Neural crest cell (in vitro differentiated cells): Measurements from ENCODE around the gene ASMTL. TPM values are rescaled to one million over a fixed set of nuclear protein-coding genes. Genes with fewer than 3 reads are reported as not detected.

ENCODE experiments used
- DNase-seq: peaks from one replicate; pipeline ENCODE4 v3.0.0; 2021; ENCODE audit warnings: low read depth, mixed read lengths, low spot score
- H3K27ac Mint-ChIP-seq: one replicate; pipeline ENCODE4 v1.8.0; 2021; ENCODE audit warnings: mild to moderate bottlenecking, mixed read lengths; ENCODE audit not compliant: unreplicated experiment
- H3K27me3 Mint-ChIP-seq: 2 replicates; pipeline ENCODE4 v1.8.0; 2021; ENCODE audit warnings: low read depth, mild to moderate bottlenecking, mixed read lengths
- H3K36me3 Mint-ChIP-seq: 2 replicates; pipeline ENCODE4 v1.8.0; 2021; ENCODE audit warnings: low read depth, mild to moderate bottlenecking, mixed read lengths
- H3K4me1 Mint-ChIP-seq: 2 replicates; pipeline ENCODE4 v1.8.0; 2021; ENCODE audit warnings: mixed read lengths
- H3K4me3 Mint-ChIP-seq: one replicate; pipeline ENCODE4 v1.8.0; 2021; ENCODE audit warnings: mild to moderate bottlenecking, mixed read lengths
- H3K9me3 Mint-ChIP-seq: 2 replicates; pipeline ENCODE4 v1.8.0; 2021; ENCODE audit warnings: mixed read lengths
- total RNA-seq: library from RNA; stranded (reverse); gene quantifications from 2 replicates; pipeline ENCODE4 v1.2.1, GENCODE V29; 2021
- TF ChIP-seq, protein P1 (sequence below): fragments of 200-600 bp; sonication (generic); conservative IDR thresholded peaks from 2 replicates; pipeline ENCODE4 v1.5.0; 2021; ENCODE audit warnings: antibody characterized with exemption, mild to moderate bottlenecking

ASMTL gene
- total RNA-seq, 1 donor from 2014 or later = 37.4 TPM

DNA sequence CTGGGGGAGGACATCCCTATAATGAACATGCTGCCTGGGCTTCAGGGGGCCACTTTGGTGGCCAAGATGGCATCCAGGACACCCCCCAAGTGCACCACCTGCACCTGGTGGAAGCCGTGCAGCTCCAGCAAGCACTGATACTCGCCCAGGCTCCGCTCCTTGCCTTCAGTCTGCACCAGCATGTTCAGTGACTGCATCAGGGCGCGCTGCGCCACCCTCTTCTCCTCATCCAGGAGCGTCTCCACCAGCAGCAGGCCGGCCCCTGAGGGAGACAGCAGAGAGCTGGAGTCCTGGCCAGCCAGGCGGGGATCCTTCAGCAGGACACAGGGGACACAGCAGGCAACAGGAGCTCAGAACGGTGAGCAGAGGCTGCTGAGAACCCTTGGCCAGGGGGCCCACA, 49.5 kb downstream of the ASMTL start:
- no peaks in the 10 kb centered on the region for H3K27me3 Mint-ChIP-seq
- H3K27ac Mint-ChIP-seq = no peak overlapping the region
- H3K4me3 Mint-ChIP-seq = no peak overlapping the region
- H3K4me1 Mint-ChIP-seq = no peaks in the 10 kb centered on the region
- TF ChIP-seq, protein P1, sequence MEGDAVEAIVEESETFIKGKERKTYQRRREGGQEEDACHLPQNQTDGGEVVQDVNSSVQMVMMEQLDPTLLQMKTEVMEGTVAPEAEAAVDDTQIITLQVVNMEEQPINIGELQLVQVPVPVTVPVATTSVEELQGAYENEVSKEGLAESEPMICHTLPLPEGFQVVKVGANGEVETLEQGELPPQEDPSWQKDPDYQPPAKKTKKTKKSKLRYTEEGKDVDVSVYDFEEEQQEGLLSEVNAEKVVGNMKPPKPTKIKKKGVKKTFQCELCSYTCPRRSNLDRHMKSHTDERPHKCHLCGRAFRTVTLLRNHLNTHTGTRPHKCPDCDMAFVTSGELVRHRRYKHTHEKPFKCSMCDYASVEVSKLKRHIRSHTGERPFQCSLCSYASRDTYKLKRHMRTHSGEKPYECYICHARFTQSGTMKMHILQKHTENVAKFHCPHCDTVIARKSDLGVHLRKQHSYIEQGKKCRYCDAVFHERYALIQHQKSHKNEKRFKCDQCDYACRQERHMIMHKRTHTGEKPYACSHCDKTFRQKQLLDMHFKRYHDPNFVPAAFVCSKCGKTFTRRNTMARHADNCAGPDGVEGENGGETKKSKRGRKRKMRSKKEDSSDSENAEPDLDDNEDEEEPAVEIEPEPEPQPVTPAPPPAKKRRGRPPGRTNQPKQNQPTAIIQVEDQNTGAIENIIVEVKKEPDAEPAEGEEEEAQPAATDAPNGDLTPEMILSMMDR = no peak
- H3K9me3 Mint-ChIP-seq = no peaks in the 10 kb centered on the region
- DNase-seq = no peak
- H3K36me3 Mint-ChIP-seq = no peaks in the 10 kb centered on the region

DNA sequence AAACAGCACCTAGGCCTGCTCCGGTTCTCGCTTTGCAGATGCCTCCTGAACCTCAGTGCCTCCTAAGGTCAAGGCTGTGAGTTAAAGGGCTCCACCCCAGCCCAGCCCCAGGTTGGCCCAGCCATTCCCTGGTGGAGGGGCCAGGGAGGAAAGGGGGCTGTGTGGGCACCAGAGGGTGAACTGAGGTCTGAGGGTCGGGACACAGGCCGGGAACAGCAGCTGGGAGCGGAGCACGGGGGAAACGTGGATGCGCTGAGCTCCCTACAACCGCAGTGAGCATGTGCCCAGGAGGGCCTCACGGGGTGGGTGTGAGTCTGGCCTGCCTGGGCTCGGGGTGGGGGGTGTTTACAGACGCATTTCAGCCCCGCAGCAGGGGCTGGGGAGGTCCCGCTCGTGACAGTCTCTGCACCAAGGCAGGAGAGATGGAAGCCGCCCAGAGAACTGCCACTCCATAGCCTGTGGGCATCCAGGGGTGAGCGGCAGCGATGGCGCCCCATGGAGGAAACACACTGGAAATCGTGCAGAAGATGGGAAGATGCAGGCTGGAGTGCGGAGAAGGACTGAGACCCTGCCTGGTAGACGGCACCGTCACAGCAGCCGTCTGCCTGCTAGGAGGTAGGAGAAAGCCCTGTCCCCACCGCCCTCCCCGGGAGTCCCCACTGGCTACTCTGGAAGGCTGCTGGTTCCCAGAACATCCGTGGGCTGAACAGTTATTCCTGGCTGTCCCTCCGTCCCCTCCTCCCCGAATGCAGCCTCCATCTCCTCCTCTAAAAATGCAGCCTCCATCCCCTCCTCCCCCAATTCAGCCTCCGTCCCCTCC, 50.9 kb downstream of the ASMTL start:
- Mint-ChIP-seq H3K27ac (no peak overlapping the region), H3K4me1 (no peaks in the 10 kb centered on the region), H3K9me3 (no peaks in the 10 kb centered on the region), H3K4me3 (peak overlapping the region; percentile 44), H3K27me3 (no peaks in the 10 kb centered on the region), H3K36me3 (no peaks in the 10 kb centered on the region)
- TF ChIP-seq, protein P1 = no peak
- no peak for DNase-seq

DNA sequence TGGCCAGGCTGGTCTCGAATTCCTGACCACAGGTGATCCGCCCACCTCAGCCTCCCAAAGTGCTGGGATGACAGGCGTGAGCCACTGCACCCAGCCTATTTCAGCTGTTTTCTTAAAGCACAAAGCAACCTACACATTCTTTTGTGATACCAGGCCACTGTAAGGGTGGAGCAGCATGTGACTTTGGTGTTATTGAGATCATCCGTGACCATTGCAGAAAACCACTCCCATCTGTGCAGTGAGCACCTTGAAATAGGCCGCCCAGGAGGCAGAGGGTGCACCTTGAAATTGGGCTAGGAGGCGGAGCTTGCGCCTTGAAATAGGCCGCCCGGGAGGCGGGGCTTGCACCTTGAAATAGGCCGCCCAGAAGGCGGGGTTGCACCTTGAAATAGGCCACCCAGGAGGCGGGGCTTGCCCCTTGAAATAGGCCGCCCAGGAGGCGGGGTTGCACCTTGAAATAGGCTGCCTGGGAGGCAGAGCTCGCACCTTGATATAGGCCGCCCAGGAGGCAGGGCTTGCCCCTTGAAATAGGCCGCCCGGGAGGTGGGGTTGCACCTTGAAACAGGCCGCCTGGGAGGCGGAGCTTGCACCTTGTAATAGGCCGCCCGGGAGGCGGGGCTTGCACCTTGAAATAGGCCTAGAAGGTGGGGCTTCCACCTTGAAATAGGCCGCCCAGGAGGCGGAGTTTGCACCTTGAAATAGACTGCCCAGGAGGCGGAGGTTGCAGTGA, 51.8 kb downstream of the ASMTL start:
- TF ChIP-seq, protein P1 = no peak
- DNase-seq = no peak
- Mint-ChIP-seq H3K36me3 (peaks cover 4% of the 10 kb centered on the region), H3K9me3 (no peaks in the 10 kb centered on the region), H3K27me3 (no peaks in the 10 kb centered on the region), H3K27ac (no peak overlapping the region), H3K4me3 (no peak overlapping the region), H3K4me1 (peaks cover 4% of the 10 kb centered on the region)

DNA sequence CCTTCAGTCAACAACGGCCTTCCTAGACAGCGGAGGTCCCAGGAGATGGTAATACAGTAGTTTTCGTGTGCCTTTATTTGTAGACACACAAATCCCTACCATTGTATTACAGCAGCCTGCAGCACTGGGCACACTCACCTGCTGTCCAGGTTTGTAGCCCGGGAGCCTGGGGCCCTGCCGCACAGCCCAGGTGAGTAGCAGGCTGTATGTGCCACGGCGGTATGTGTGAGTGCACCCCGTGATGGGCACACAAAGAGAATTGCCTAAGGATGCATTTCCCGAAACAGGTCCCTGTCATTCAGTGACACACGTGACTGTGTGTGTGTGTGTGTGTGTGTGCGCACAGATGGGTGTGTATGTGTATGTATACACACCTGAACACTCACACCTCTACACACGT, 52.7 kb downstream of the ASMTL start:
- Mint-ChIP-seq H3K27me3 (no peaks in the 10 kb centered on the region), H3K4me3 (no peak overlapping the region), H3K36me3 (peaks cover 12% of the 10 kb centered on the region), H3K9me3 (no peaks in the 10 kb centered on the region), H3K4me1 (peaks cover 13% of the 10 kb centered on the region), H3K27ac (no peak overlapping the region)
- no peak for DNase-seq
- TF ChIP-seq, protein P1 = no peak

DNA sequence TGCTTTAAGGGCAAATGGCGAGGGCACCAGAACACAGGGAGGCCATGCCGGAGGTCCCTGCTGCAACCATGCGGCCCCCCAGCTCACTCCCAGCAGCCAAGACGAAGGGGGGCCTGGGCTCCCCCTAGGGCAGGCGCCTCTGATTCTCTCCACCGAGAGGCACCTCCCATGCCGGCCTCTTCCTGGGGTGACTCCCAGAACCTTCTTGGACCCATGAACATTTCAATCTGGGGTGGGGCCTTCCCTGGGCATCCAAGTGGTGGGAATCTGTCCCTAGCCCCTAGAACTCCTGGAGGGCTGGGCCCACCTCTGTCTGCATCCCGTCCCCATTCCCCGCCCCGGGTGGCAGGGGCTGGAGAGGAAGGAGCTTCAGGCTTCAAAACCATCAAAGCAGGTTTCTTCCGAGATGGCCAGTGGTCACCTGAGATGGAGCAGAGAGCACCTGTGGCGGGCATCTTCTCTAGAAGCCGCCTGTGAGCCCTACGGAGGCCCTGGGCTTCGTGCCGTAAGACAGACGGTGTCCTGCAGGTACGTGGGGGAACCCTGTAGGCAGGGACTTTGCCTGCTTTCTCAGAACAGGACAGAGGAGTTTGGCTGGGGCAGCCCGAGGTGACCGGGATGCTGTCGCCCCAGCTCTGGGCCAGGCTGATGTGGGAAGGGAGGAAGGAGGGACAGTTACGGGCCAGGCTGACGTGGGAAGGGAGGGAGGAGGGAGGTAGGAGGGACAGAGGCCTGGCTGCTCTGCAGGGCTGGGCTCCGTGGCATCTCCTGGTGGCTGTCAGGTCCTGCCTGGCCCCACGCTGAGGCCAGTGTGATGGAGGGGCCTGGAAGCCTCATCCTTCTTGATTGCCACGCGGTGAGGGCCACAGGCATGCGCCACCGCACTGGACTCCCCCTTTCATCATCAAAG, 54.0 kb downstream of the ASMTL start:
- H3K27ac Mint-ChIP-seq = no peak overlapping the region
- peaks cover 12% of the 10 kb centered on the region for H3K36me3 Mint-ChIP-seq
- H3K9me3 Mint-ChIP-seq = no peaks in the 10 kb centered on the region
- TF ChIP-seq, protein P1 = no peak
- H3K4me1 Mint-ChIP-seq = peaks cover 26% of the 10 kb centered on the region
- no peak overlapping the region for H3K4me3 Mint-ChIP-seq
- no peaks in the 10 kb centered on the region for H3K27me3 Mint-ChIP-seq
- no peak for DNase-seq
